Testis (tissue), 2 donors: ENCODE data around the gene TRPV6.

Source experiments
- POLR2A ChIP-seq: fragments of 450-650 bp; IDR thresholded peaks from one replicate; pipeline ENCODE4 v1.6.1; 2017; ENCODE audit warnings: antibody characterized with exemption, mild to moderate bottlenecking, moderate library complexity
- TF ChIP-seq, protein P1 (sequence below), 3 experiments: fragments of 450-650 bp in 2 of 3; fragments of 200-600 bp in 1 of 3; sonication (generic) in 1 of 3; IDR thresholded peaks; one replicate each; pipeline ENCODE4 v1.5.1; 2016 to 2019; ENCODE audit warnings: antibody characterized with exemption in 3 of 3, mild to moderate bottlenecking in 2 of 3, moderate library complexity in 1 of 3

DNA sequence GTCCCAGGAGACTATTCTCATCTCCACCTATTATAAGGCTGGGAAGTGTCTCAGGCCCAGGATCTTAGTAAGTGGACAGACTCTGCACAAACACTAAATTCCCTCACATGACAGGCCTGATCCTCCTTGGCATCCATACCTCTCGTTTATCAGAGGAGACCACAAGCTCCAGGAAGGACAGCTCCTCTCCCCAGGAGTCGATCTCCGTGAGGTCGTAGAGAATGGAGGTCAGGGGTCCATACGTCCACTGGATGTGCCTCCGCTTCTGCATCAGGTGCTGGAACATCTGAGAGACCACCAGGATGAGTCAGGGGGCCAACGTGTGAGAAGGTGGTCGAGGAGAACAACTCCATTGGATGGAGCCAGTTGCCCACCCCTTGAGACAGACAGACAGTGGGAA, 42.4 kb upstream of the TRPV6 start:
- TF ChIP-seq, protein P1, sequence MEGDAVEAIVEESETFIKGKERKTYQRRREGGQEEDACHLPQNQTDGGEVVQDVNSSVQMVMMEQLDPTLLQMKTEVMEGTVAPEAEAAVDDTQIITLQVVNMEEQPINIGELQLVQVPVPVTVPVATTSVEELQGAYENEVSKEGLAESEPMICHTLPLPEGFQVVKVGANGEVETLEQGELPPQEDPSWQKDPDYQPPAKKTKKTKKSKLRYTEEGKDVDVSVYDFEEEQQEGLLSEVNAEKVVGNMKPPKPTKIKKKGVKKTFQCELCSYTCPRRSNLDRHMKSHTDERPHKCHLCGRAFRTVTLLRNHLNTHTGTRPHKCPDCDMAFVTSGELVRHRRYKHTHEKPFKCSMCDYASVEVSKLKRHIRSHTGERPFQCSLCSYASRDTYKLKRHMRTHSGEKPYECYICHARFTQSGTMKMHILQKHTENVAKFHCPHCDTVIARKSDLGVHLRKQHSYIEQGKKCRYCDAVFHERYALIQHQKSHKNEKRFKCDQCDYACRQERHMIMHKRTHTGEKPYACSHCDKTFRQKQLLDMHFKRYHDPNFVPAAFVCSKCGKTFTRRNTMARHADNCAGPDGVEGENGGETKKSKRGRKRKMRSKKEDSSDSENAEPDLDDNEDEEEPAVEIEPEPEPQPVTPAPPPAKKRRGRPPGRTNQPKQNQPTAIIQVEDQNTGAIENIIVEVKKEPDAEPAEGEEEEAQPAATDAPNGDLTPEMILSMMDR (IDR thresholded peaks at IDR 0.05), result no peak
- no peak for TF ChIP-seq POLR2A
